Neuronal stem cell (in vitro differentiated cells): ENCODE data around the gene MRPL33.

Experiments
- DNase-seq: peaks from one replicate; pipeline ENCODE4 v3.0.0-alpha.2; 2013; ENCODE audit warnings: low spot score
- H2AFZ ChIP-seq: one replicate; pipeline ENCODE4 v1.6.1; 2013; ENCODE audit warnings: mild to moderate bottlenecking, low read length, inconsistent platforms
- H2AK5ac ChIP-seq: 2 replicates; pipeline ENCODE4 v1.6.1; 2013; ENCODE audit warnings: low read depth, mild to moderate bottlenecking, inconsistent platforms, low read length, moderate library complexity, mixed read lengths
- H2BK120ac ChIP-seq: 2 replicates; pipeline ENCODE4 v1.6.1; 2013; ENCODE audit warnings: low read depth, mild to moderate bottlenecking, inconsistent platforms, low read length, moderate library complexity, mixed read lengths
- H2BK12ac ChIP-seq: one replicate; pipeline ENCODE4 v1.6.1; 2013; ENCODE audit warnings: low read length, inconsistent platforms
- H2BK15ac ChIP-seq: 2 replicates; pipeline ENCODE4 v1.6.1; 2013; ENCODE audit warnings: mild to moderate bottlenecking, low read length, inconsistent platforms, mixed read lengths
- H2BK5ac ChIP-seq: one replicate; pipeline ENCODE4 v1.6.1; 2013; ENCODE audit warnings: inconsistent platforms, mild to moderate bottlenecking, low read length, moderate library complexity
- H3K14ac ChIP-seq: one replicate; pipeline ENCODE4 v1.6.1; 2013; ENCODE audit warnings: low read length, inconsistent platforms
- H3K18ac ChIP-seq: 2 replicates; pipeline ENCODE4 v1.6.1; 2013; ENCODE audit warnings: low read length, inconsistent platforms
- H3K23ac ChIP-seq: 2 replicates; pipeline ENCODE4 v1.6.1; 2013; ENCODE audit warnings: low read depth, mild to moderate bottlenecking, mixed read lengths, low read length, inconsistent platforms; ENCODE audit not compliant: poor library complexity
- H3K27ac ChIP-seq: replicated peaks from 3 replicates; pipeline ENCODE4 v1.5.1; 2013; ENCODE audit warnings: low read length, inconsistent platforms
- H3K27me3 ChIP-seq, 3 experiments: 2 replicates each; pipeline ENCODE4 v1.6.1; 2013; ENCODE audit warnings: low read length in 3 of 3, mild to moderate bottlenecking in 2 of 3, inconsistent platforms in 1 of 3, low read depth in 1 of 3, mixed read lengths in 1 of 3, moderate library complexity in 1 of 3; ENCODE audit not compliant: control insufficient read depth in 3 of 3, insufficient read depth in 3 of 3
- H3K36me3 ChIP-seq, 2 donors: replicated peaks in 1 of 2; 2 replicates each; pipeline ENCODE4 v1.6.1; 2013; ENCODE audit warnings: low read length in 2 of 2; ENCODE audit not compliant: control insufficient read depth in 2 of 2, insufficient read depth in 2 of 2
- H3K4ac ChIP-seq: 2 replicates; pipeline ENCODE4 v1.6.1; 2013; ENCODE audit warnings: inconsistent platforms, mild to moderate bottlenecking, low read length, moderate library complexity
- H3K4me1 ChIP-seq, 2 donors: 1 replicate in 1 of 2; 2 replicates in 1 of 2; pipeline ENCODE4 v1.6.1; 2013; ENCODE audit warnings: low read length in 2 of 2, low read depth in 1 of 2; ENCODE audit not compliant: control insufficient read depth in 2 of 2, insufficient read depth in 1 of 2
- H3K4me2 ChIP-seq: one replicate; pipeline ENCODE4 v1.6.1; 2013; ENCODE audit warnings: mild to moderate bottlenecking, low read length, inconsistent platforms; ENCODE audit not compliant: insufficient read depth, poor library complexity, severe bottlenecking
- H3K4me3 ChIP-seq, 2 donors: 2 replicates each; pipeline ENCODE4 v1.5.1; 2013; ENCODE audit warnings: low read length in 2 of 2, mild to moderate bottlenecking in 2 of 2, inconsistent platforms in 1 of 2, moderate library complexity in 1 of 2
- H3K79me1 ChIP-seq: one replicate; pipeline ENCODE4 v1.6.1; 2013; ENCODE audit warnings: low read depth, mild to moderate bottlenecking, inconsistent platforms, low read length, moderate library complexity
- H3K9ac ChIP-seq: one replicate; pipeline ENCODE4 v1.6.1; 2013; ENCODE audit warnings: mild to moderate bottlenecking, low read depth, low read length, inconsistent platforms; ENCODE audit not compliant: poor library complexity
- H3K9me3 ChIP-seq, 2 donors: replicated peaks in 1 of 2; 2 replicates each; pipeline versions ENCODE3 to v1.6.1; 2013; ENCODE audit warnings: low read length in 2 of 2, mild to moderate bottlenecking in 2 of 2, inconsistent platforms in 1 of 2, low read depth in 1 of 2, mixed read lengths in 1 of 2, moderate library complexity in 1 of 2; ENCODE audit not compliant: control insufficient read depth in 2 of 2, insufficient read depth in 1 of 2
- H4K8ac ChIP-seq: one replicate; pipeline ENCODE4 v1.6.1; 2013; ENCODE audit warnings: low read depth, mild to moderate bottlenecking, inconsistent platforms, low read length, moderate library complexity
- H4K91ac ChIP-seq: one replicate; pipeline ENCODE4 v1.6.1; 2013; ENCODE audit warnings: low read length, low read depth, mild to moderate bottlenecking, inconsistent platforms; ENCODE audit not compliant: poor library complexity
- WGBS, 2 donors: extraction: QIAGEN DNeasy Blood & Tissue Kit; methylation state at CpG; one replicate each; pipeline ENCODE4 v1.1.7; 2013; ENCODE audit warnings: missing lambda C conversion rate in 2 of 2, mixed read lengths in 1 of 2; ENCODE audit not compliant: insufficient read length in 2 of 2, insufficient replicate concordance in 1 of 2; ENCODE audit errors: extremely low coverage in 2 of 2; 5-methylcytosine and 5-hydroxymethylcytosine counted together

The MRPL33 gene

GRCh38 chr2:27776097-27776496 lies 4.6 kb downstream of the MRPL33 start:
- Histone ChIP-seq H3K9ac (no peak overlapping the region), H3K36me3 (peaks cover 3 to 65% of the 10 kb centered on the region in 2 donors), H2AFZ (no peak overlapping the region), H3K23ac (no peak overlapping the region), H2BK5ac (no peak overlapping the region), H2BK15ac (no peak overlapping the region), H3K18ac (no peak overlapping the region), H3K4ac (no peak overlapping the region), H4K91ac (no peak overlapping the region), H2BK12ac (no peak overlapping the region), H2AK5ac (no peak overlapping the region), H2BK120ac (no peak overlapping the region), H3K4me1 (peaks cover 3% of the 10 kb centered on the region in 2 donors), H4K8ac (no peak overlapping the region), H3K27ac (no peak overlapping the region), H3K4me2 (no peak overlapping the region), H3K9me3 (no peaks in the 10 kb centered on the region), H3K4me3 (no peak overlapping the region), H3K14ac (no peak overlapping the region), H3K79me1 (peaks cover 1% of the 10 kb centered on the region), H3K27me3 (no peaks in the 10 kb centered on the region)
- 100% methylated on average over 2 of the region's 8 CpGs; no CpG with 5 or more reads in 1 of the 2 donors for WGBS, 2 donors
- no peak for DNase-seq

DNA sequence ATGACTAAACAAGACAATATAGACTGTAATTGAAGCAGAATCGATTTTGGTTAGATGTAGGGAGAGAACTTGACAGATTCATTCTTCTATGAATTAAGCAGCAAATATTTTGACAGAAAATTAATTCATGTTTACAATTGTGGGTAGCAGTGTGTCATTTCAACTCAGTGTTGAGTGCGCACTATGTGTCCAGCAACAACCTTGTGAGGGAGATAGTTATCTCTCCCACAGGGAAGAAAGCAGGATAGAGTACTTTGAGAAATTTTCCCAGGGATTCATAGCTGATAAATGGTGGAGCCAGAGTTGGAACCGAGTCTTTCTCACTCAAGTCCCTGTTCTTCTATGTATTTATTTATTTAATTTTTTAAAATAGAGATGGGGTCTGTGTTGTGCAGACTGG lies 5.2 kb downstream of the MRPL33 start:
- H3K4me2 ChIP-seq, result no peak overlapping the region
- no peak overlapping the region for H2BK12ac ChIP-seq
- H3K14ac ChIP-seq, result no peak overlapping the region
- H2AFZ ChIP-seq, result no peak overlapping the region
- no peak overlapping the region for H2BK120ac ChIP-seq
- no peak overlapping the region for H3K27ac ChIP-seq
- H2AK5ac ChIP-seq, result no peak overlapping the region
- no peak overlapping the region for H2BK5ac ChIP-seq
- peaks cover 1% of the 10 kb centered on the region for H3K79me1 ChIP-seq
- no peak for DNase-seq
- no peak overlapping the region for H2BK15ac ChIP-seq
- no CpG with 5 or more reads among the region's 3 CpGs for WGBS, 2 donors
- no peaks in the 10 kb centered on the region for H3K9me3 ChIP-seq
- H3K18ac ChIP-seq, result no peak overlapping the region
- peaks cover 2% of the 10 kb centered on the region in 2 donors for H3K4me1 ChIP-seq
- no peak overlapping the region for H3K4ac ChIP-seq
- H3K23ac ChIP-seq, result no peak overlapping the region
- H3K36me3 ChIP-seq, result peaks cover 3 to 66% of the 10 kb centered on the region in 2 donors
- H4K91ac ChIP-seq, result no peak overlapping the region
- no peak overlapping the region for H3K4me3 ChIP-seq
- H4K8ac ChIP-seq, result no peak overlapping the region
- H3K27me3 ChIP-seq, result no peaks in the 10 kb centered on the region
- no peak overlapping the region for H3K9ac ChIP-seq

- Histone ChIP-seq H2BK12ac (no peak overlapping the region), H3K9me3 (no peaks in the 10 kb centered on the region), H3K27me3 (no peaks in the 10 kb centered on the region), H3K36me3 (peaks cover 3 to 52% of the 10 kb centered on the region in 2 donors), H3K4ac (no peak overlapping the region), H3K9ac (no peak overlapping the region), H4K8ac (no peak overlapping the region), H3K4me3 (no peak overlapping the region), H2AFZ (no peak overlapping the region), H3K23ac (no peak overlapping the region), H3K18ac (no peak overlapping the region), H2AK5ac (no peak overlapping the region), H2BK15ac (no peak overlapping the region), H3K79me1 (peaks cover 1% of the 10 kb centered on the region), H3K4me2 (no peak overlapping the region), H4K91ac (no peak overlapping the region), H2BK5ac (no peak overlapping the region), H3K27ac (no peak overlapping the region), H2BK120ac (no peak overlapping the region), H3K14ac (no peak overlapping the region), H3K4me1 (peaks cover 0 to 2% of the 10 kb centered on the region in 2 donors)
- DNase-seq, result no peak
- WGBS, 2 donors, result no CpG with 5 or more reads among the region's 5 CpGs
Observed at GRCh38 chr2:27779417-27780055, 8.0 kb downstream of the MRPL33 start.

- Histone ChIP-seq H2BK120ac (no peak overlapping the region), H2BK15ac (no peak overlapping the region)
- WGBS, 2 donors, result no CpG with 5 or more reads among the region's 2 CpGs
Observed at GRCh38 chr2:27781496-27781895, 10.0 kb downstream of the MRPL33 start.

More at GRCh38 chr2:27781496-27781895, 10.0 kb downstream of the MRPL33 start:
- no peak for DNase-seq
- H3K9ac ChIP-seq, result no peak overlapping the region
- H3K79me1 ChIP-seq, result peaks cover 1% of the 10 kb centered on the region
- H3K27ac ChIP-seq, result no peak overlapping the region
- H3K4me1 ChIP-seq, result peaks cover 0 to 2% of the 10 kb centered on the region in 2 donors
- no peak overlapping the region for H2AFZ ChIP-seq
- no peak overlapping the region for H4K8ac ChIP-seq
- no peak overlapping the region for H3K14ac ChIP-seq
- H3K9me3 ChIP-seq, result no peaks in the 10 kb centered on the region
- H3K27me3 ChIP-seq, result no peaks in the 10 kb centered on the region
- no peak overlapping the region for H4K91ac ChIP-seq
- H3K23ac ChIP-seq, result no peak overlapping the region
- H3K4me2 ChIP-seq, result no peak overlapping the region
- no peak overlapping the region for H3K18ac ChIP-seq
- H2AK5ac ChIP-seq, result no peak overlapping the region
- no peak overlapping the region for H2BK5ac ChIP-seq
- peaks cover 1 to 41% of the 10 kb centered on the region in 2 donors for H3K36me3 ChIP-seq
- H2BK12ac ChIP-seq, result no peak overlapping the region
- H3K4me3 ChIP-seq, result no peak overlapping the region
- no peak overlapping the region for H3K4ac ChIP-seq
